Astrocyte of the cerebellum (primary cell): ENCODE data around the gene BRD4.

Source experiments
- DNase-seq: peaks from one replicate; pipeline ENCODE4 v3.0.0-alpha.2; 2011; ENCODE audit warnings: low read depth
- H3K4me3 ChIP-seq: 2 replicates; pipeline ENCODE4 v1.5.1; 2011; ENCODE audit warnings: mild to moderate bottlenecking, low read depth, low read length, moderate library complexity
- in situ Hi-C: cut with HindIII; loops from 2 replicates; pipeline ENCODE4 v1.10.0; 2017; ENCODE audit warnings: low sequenced_read_pairs
- TF ChIP-seq, protein P1 (sequence below): IDR thresholded peaks from 2 replicates; pipeline ENCODE4 v1.5.1; 2012; ENCODE audit warnings: low read length, low read depth, moderate library complexity, mild to moderate bottlenecking; ENCODE audit errors: missing control alignments

BRD4 gene

DNA sequence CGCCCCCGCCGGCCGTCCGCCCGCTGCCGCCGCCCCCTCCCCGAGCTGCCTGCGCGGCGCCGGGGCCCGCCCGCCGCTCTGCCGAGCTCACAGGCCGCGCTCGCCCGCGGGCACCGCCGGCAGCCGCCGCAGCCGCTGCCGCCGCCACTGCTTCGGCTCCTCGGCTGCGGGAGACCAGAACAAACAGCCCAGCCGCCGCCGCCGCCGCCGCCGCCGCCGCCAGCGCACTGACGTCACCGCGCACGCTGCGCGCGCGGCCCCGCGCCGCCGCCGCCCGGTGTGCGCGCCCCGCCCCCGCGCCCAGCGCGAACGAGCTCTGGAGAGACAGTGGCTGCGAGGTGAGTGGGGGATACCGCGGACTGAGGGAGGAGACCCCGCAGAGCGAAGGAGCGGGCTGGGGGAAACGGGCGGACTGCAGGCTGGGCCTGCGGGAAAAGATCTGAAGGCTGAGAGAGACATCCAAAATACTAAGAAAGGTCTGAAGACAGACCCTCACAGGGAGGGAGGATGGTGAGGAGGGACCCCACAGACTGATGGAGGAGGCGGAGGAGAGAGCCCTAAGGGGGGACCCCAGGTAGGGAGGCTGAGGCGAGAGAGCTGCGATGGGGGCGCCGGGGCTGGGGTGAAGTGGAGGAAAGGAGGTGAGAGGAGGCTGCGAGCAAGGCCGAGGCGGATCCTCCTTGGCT lies at the start of gene BRD4:
Gene BRD4, minus strand, starts transcription at position 229 of the 686 bp plus-strand sequence. CDS start 59,440 bp downstream, outside the sequence.
- H3K4me3 ChIP-seq, result peak within 1 kb of the TSS; percentile 87
- in situ Hi-C loops, result no loop called here
- no peak for DNase-seq
- TF ChIP-seq, protein P1, sequence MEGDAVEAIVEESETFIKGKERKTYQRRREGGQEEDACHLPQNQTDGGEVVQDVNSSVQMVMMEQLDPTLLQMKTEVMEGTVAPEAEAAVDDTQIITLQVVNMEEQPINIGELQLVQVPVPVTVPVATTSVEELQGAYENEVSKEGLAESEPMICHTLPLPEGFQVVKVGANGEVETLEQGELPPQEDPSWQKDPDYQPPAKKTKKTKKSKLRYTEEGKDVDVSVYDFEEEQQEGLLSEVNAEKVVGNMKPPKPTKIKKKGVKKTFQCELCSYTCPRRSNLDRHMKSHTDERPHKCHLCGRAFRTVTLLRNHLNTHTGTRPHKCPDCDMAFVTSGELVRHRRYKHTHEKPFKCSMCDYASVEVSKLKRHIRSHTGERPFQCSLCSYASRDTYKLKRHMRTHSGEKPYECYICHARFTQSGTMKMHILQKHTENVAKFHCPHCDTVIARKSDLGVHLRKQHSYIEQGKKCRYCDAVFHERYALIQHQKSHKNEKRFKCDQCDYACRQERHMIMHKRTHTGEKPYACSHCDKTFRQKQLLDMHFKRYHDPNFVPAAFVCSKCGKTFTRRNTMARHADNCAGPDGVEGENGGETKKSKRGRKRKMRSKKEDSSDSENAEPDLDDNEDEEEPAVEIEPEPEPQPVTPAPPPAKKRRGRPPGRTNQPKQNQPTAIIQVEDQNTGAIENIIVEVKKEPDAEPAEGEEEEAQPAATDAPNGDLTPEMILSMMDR, result no peak

DNA sequence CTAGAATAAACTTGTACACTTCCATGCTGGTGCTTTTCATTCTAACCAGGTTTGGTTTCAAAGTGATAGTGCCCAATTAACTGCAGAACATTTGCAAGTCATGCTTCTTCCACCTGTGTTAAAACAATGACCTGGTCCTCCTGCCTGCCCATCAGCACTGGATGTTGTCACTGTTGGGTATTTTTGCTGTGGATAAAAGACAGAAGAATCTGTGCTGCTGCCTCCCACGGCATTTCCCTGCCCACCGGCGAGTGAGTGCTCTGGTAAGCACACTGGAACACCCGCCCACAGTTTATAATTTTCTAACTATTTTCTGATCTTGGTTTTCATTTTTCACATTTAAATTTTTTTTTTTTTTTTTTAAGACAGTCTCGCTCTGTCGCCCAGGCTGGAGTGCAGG lies 49.5 kb upstream of the BRD4 start:
- no peak for DNase-seq
- in situ Hi-C loops, result no loop called here
- TF ChIP-seq, protein P1, result no peak
- H3K4me3 ChIP-seq, result no peak overlapping the region

DNA sequence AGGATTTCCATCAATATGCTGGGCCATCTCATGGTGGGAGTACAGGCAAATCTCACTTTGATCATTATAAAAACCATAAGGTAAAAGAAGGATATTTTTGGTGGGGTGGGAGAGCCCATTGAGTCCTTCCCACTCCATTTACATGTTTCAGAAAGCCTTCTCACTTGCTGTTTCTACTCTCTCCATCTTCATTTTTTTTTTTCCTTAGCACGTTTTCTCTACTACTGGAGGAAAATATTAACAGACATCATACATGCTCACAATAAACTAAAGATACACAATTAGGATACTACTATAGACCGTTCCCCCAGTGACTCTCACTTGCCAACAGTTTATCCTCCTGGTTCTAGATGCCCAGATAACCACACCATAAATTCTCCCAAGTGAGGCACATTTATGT lies 49.1 kb upstream of the BRD4 start:
- DNase-seq, result no peak
- TF ChIP-seq, protein P1, result no peak
- in situ Hi-C loops, result no loop called here
- H3K4me3 ChIP-seq, result no peak overlapping the region

DNA sequence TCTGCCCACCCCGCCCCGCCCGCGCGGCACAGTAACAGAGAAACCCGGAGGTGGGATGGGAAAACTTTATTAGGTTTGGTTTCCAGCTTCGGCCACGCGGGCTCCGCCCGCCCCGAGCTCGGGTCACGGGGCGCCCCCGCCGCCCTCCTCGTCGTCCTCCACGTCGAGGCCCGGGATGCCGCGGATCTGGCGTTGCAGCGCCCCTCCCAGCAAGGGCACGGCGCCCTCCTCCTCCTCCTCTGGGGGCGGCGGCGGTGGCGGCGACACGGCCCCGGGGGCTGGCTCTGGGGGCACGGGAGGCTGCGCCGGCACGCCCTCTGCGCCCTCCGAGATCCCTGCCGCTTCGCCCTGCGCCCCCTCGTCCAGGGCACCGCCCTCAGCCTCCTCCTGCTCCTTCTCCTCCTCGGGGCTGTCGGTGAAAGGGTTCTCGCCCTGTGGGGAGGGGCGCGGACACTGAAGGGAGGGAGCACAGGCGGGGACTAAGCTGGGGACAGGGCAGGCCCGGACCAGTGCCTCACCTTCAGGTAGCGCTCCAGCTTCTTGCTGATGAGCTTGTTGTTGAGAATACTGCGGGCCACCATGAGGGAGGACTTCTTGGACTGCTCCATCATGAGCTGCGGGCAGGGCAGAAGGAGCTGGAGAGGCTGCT lies 47.8 kb upstream of the BRD4 start:
- no peak for DNase-seq
- TF ChIP-seq, protein P1, result no peak
- in situ Hi-C loops, result loop anchor here (5.0 kb wide), 1 partner anchor 53 kb away; no protein-coding TSS in a partner anchor
- H3K4me3 ChIP-seq, result peak overlapping the region; percentile 97

DNA sequence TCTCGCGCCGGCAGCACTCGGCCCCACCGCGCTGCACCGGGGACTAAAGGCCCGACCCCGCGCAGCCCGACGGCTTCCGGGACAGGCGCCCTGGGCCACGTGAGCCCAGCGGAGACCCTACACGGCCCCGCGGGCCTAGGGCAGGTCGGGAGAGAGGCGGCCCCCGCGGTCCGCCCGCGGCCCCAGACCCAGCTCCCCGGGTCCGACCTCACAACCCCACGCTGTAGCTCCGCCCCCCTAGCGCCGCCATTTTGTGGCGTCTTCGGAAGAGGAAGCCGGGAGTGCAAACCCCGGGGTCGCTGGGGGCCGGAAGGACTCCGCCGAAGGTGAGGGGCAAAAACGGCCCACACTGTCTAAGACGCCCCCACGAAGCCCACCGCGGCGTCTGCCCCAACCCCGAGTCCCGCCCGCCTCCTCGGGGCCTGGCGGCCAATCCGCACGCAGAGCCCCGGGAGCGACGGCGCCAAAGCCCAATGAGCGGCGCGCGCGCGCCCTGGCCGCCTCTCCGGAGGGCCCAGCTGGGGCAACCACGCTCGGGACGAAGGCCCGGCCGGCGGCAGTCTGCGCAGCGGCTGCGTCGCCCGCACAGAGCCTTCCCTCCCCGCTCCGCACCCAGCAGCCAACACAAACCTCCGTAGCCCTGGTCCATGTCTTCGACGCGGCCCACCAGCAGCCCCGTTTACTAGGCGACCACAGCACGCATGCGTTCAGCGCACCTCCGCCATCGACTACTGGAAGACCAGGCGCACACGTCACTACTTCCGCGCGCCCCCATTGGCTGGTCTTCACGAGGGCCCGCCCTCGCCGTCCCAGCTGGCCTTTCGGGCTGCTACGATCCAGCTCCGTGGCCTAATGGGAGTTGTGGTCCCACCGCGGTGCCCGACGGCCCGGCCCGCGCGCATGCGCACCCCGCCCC lies 47.0 kb upstream of the BRD4 start, which contains the start of gene AKAP8:
Gene AKAP8, minus strand, starts transcription at position 705 of the 916 bp plus-strand sequence. Its CDS starts 56 bp downstream, at position 649.
- in situ Hi-C loops, result loop anchor here (5.0 kb wide), 1 partner anchor 52 kb away; no protein-coding TSS in a partner anchor
- peak; percentile 96 for DNase-seq
- peak within 1 kb of the TSS; percentile 97 for H3K4me3 ChIP-seq
- TF ChIP-seq, protein P1, result no peak

DNA sequence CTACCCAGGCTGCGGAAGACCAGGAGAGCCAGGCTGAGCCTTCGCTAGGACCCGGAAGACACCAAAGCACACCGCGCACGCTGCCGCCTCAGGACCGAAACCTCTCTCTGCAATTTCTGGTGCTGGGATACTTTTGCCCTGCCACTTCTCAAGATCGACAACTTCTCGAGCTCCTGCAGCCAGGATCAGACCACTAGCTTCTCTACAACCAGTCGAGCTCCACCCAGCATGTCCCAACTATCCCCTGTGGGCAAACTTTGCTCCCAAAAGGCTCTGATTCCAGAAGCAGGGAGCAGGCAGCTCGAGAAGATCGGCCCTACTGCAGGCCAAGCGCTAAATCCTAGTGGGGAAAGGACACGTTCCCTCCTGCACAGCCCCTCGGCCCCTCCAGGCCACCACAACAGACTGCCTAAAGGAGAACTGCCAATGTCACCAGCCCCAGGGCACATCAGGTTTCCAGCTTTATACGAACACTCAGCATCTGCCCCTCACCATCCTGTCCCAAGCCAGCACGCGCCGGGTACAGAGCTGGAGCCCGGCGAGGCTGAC lies 46.3 kb upstream of the BRD4 start:
- DNase-seq, result no peak
- in situ Hi-C loops, result loop anchor here (5.0 kb wide), 1 partner anchor 51 kb away; no protein-coding TSS in a partner anchor
- peak overlapping the region; percentile 97 for H3K4me3 ChIP-seq
- TF ChIP-seq, protein P1, result no peak
